ENCODE data around the gene GRM7. TPM values are rescaled to one million over a fixed set of nuclear protein-coding genes. Genes with fewer than 3 reads are reported as not detected.

GRM7 gene
- total and polyA plus RNA-seq, 10 donors, result 0.02 to 0.20 (median 0.14) TPM; not detected in 7

DNA sequence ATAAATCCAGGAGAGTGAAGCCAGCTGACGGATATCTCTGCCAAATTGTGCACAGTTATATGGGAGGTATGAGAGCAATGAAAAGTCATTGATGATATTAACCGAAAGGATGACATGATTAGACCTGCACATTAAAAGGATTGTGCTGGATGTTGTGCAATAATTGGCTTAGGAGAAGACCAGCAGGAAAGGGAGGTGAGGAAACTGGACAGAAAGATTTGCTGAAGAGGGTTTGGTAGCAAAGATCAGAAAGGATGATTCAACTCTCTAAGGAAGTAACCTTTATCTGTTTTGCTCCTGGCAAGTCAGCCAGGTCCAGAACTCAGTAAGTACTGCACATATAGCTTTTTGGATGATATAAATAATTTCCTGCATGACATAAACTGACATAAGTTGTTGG is 704.7 kb downstream of the GRM7 start:
- Histone ChIP-seq H3K27ac (no peak overlapping the region), H3K36me3 (no peaks in the 10 kb centered on the region), H3K9me3 (peaks cover 0 to 17% (median 6%) of the 10 kb centered on the region in 8 donors), H3K4me3 (no peak overlapping the region), H3K27me3 (replicated peaks in 1 of 7) (no peaks in the 10 kb centered on the region), H3K4me1 (no peaks in the 10 kb centered on the region)
- 78 to 93% (median 89%) methylated on average over 2 of the region's 2 CpGs for WGBS, 5 donors
- intact Hi-C loops (cut with DNase I; ENCODE audit: low total_unique reads), result no loop called here
- no peak for TF ChIP-seq POLR2A (IDR thresholded peaks at IDR 0.05)
- no peak for TF ChIP-seq CTCF (IDR thresholded peaks at IDR 0.05 in 8 of 11, conservative IDR thresholded peaks at IDR 0.05 in 3 of 11)
- no peak for TF ChIP-seq POLR2AphosphoS5 (IDR thresholded peaks at IDR 0.05)
- no peak for DNase-seq

DNA sequence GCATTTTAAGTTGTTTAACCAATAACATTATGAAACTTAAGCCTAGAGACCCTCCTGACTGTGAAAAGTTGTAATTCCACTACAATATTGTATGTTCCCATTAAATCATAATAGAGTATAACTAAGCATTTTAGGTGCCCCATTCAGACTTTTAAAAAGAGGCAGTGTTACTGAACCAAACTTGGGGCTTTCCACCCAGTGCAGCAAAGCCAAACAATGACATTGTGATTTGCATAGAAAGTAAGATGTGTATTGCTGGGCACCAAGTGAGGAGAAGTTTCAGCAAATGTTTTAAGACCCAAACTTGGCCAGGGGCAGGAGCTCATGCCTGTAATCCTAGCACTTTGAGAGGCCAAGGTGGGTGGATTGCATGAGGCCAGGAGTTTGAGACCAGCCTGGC is 706.2 kb downstream of the GRM7 start:
- intact Hi-C loops (cut with DNase I; ENCODE audit: low total_unique reads), result no loop called here
- H3K36me3 ChIP-seq, result no peaks in the 10 kb centered on the region
- TF ChIP-seq POLR2AphosphoS5 (IDR thresholded peaks at IDR 0.05) (no peak), CTCF (IDR thresholded peaks at IDR 0.05 in 8 of 11, conservative IDR thresholded peaks at IDR 0.05 in 3 of 11) (no peak), POLR2A (IDR thresholded peaks at IDR 0.05) (no peak)
- DNase-seq, result no peak
- H3K9me3 ChIP-seq, result peaks cover 0 to 33% (median 20%) of the 10 kb centered on the region in 8 donors
- no peaks in the 10 kb centered on the region for H3K27me3 ChIP-seq (replicated peaks in 1 of 7)
- no peak overlapping the region for H3K4me3 ChIP-seq
- H3K4me1 ChIP-seq, result no peaks in the 10 kb centered on the region
- H3K27ac ChIP-seq, result no peak overlapping the region

- Histone ChIP-seq H3K4me3 (no peak overlapping the region), H3K36me3 (no peaks in the 10 kb centered on the region), H3K9me3 (peaks cover 0 to 33% (median 22%) of the 10 kb centered on the region in 8 donors), H3K27ac (no peak overlapping the region), H3K27me3 (replicated peaks in 1 of 7) (no peaks in the 10 kb centered on the region), H3K4me1 (no peaks in the 10 kb centered on the region)
- intact Hi-C loops (cut with DNase I; ENCODE audit: low total_unique reads), result no loop called here
- TF ChIP-seq POLR2A (IDR thresholded peaks at IDR 0.05) (no peak), POLR2AphosphoS5 (IDR thresholded peaks at IDR 0.05) (no peak), CTCF (IDR thresholded peaks at IDR 0.05 in 8 of 11, conservative IDR thresholded peaks at IDR 0.05 in 3 of 11) (no peak)
- DNase-seq, result peak; percentile 50
- 90 to 99% (median 97%) methylated on average over 13 to 34 of the region's 34 CpGs for WGBS, 5 donors
These were observed 707.7 kb downstream of the GRM7 start for GRCh38 chr3:7568526-7569184.

- no peak for TF ChIP-seq POLR2A (IDR thresholded peaks at IDR 0.05)
- TF ChIP-seq CTCF (IDR thresholded peaks at IDR 0.05 in 8 of 11, conservative IDR thresholded peaks at IDR 0.05 in 3 of 11), result no peak
- no peak for TF ChIP-seq POLR2AphosphoS5 (IDR thresholded peaks at IDR 0.05)
- intact Hi-C loops (cut with DNase I; ENCODE audit: low total_unique reads), result no loop called here
- Histone ChIP-seq H3K27ac (no peak overlapping the region), H3K4me1 (no peaks in the 10 kb centered on the region), H3K27me3 (replicated peaks in 1 of 7) (no peaks in the 10 kb centered on the region), H3K9me3 (peaks cover 0 to 32% (median 22%) of the 10 kb centered on the region in 8 donors), H3K36me3 (no peaks in the 10 kb centered on the region), H3K4me3 (no peak overlapping the region)
- 80 to 94% (median 89%) methylated on average over 2 of the region's 2 CpGs for WGBS, 5 donors
- no peak for DNase-seq
These were observed 712.4 kb downstream of the GRM7 start for GRCh38 chr3:7573330-7573729.
